HG02678 (cell line): Measurements from ENCODE around the gene PATE4.
"Not testable (repeated sequence)": the region's sequence is repeated elsewhere in the genome, so short reads cannot be mapped to it uniquely, and the experiment has no call there.

Experiments used
- ATAC-seq: cut with Tn5 transposase; IDR thresholded peaks from one replicate; pipeline ENCODE4 v1.9.1; 2021; ENCODE audit warnings: mild to moderate bottlenecking, moderate library complexity; ENCODE audit not compliant: unreplicated experiment

Gene PATE4

GRCh38 chr11:125833016-125833415 is at the start of gene PATE4:
PATE4 (plus strand) TSS chr11:125833316; CDS start chr11:125833360, 44 bp downstream.
- ATAC-seq: no peak

- ATAC-seq: no peak
Observed at GRCh38 chr11:125784678-125785077, 48.4 kb upstream of the PATE4 start.

GRCh38 chr11:125787827-125788226 is 45.3 kb upstream of the PATE4 start, which contains the start of gene PATE3:
PATE3 (plus strand) TSS chr11:125788127; CDS start chr11:125788152, 25 bp downstream.
- ATAC-seq: no peak

GRCh38 chr11:125790825-125791224 is 42.3 kb upstream of the PATE4 start:
- no peak for ATAC-seq

GRCh38 chr11:125797641-125798040 is 35.5 kb upstream of the PATE4 start:
- ATAC-seq: no peak

- no peak for ATAC-seq
Observed at GRCh38 chr11:125799808-125800207, 33.3 kb upstream of the PATE4 start.

- no peak for ATAC-seq
Observed at GRCh38 chr11:125802387-125802786, 30.7 kb upstream of the PATE4 start.

- ATAC-seq: no peak
Observed at GRCh38 chr11:125807909-125808308, 25.2 kb upstream of the PATE4 start.

- ATAC-seq: no peak
Observed at GRCh38 chr11:125835748-125836147, 2.6 kb downstream of the PATE4 start.

- ATAC-seq: no peak
Observed at GRCh38 chr11:125842321-125842948, 9.3 kb downstream of the PATE4 start.

- no peak for ATAC-seq
Observed at GRCh38 chr11:125846188-125846587, 13.1 kb downstream of the PATE4 start.

- not testable (repeated sequence) for ATAC-seq
Observed at GRCh38 chr11:125857670-125858069, 24.6 kb downstream of the PATE4 start.

GRCh38 chr11:125862786-125863185 is 29.7 kb downstream of the PATE4 start:
- ATAC-seq: not testable (repeated sequence)

- not testable (repeated sequence) for ATAC-seq
Observed at GRCh38 chr11:125865354-125865753, 32.2 kb downstream of the PATE4 start.

GRCh38 chr11:125869521-125869920 is 36.4 kb downstream of the PATE4 start:
- ATAC-seq: no peak

GRCh38 chr11:125871391-125872137 is 38.4 kb downstream of the PATE4 start:
- ATAC-seq: no peak

GRCh38 chr11:125872138-125872491 is 39.0 kb downstream of the PATE4 start:
- no peak for ATAC-seq

GRCh38 chr11:125873881-125874555 is 40.9 kb downstream of the PATE4 start:
- no peak for ATAC-seq

GRCh38 chr11:125874556-125875124 is 41.5 kb downstream of the PATE4 start:
- ATAC-seq: peak; percentile 87

GRCh38 chr11:125881291-125881690 is 48.2 kb downstream of the PATE4 start:
- ATAC-seq: no peak

GRCh38 chr11:125883375-125883774 is 50.3 kb downstream of the PATE4 start:
- ATAC-seq: no peak

GRCh38 chr11:125886997-125887372 is 53.9 kb downstream of the PATE4 start:
- ATAC-seq: peak; percentile 35
